HCT116 (cell line): Measurements from ENCODE around the gene TRNP1. TPM values are rescaled to one million over a fixed set of nuclear protein-coding genes. Genes with fewer than 3 reads are reported as not detected.

ENCODE experiments used
- ATAC-seq: fragments of 200-7000 bp; cut with Tn5 transposase; 2 replicates; pipeline ENCODE4 v1.9.1; 2020; ENCODE audit warnings: mild to moderate bottlenecking, moderate library complexity
- BruUV-seq: library from RNA; stranded (reverse); fragments of 400-500 nt; replicated peaks from 2 replicates; lab custom pipeline; 2021; lab: Mats Ljungman, UMichigan
- CTCF ChIA-PET: fragments of 300-600 bp; sonication (Branson Sonifier 250); formaldehyde crosslinking; loops from one replicate; lab custom pipeline; 2021; ENCODE audit warnings: antibody characterized with exemption; lab: Charles Lee
- POLR2A ChIA-PET: fragments of 300-600, 350-600 bp; sonication (Branson Sonifier 250); formaldehyde crosslinking; loops from one replicate; lab custom pipeline; 2021; ENCODE audit warnings: antibody characterized with exemption; lab: Charles Lee
- RAD21 ChIA-PET, 2 experiments: fragments of 300-600 bp; sonication (Branson Sonifier 250); formaldehyde crosslinking; loops; one replicate each; lab custom pipeline; 2023; ENCODE audit warnings: low total read pairs in 2 of 2; ENCODE audit not compliant: uncharacterized antibody in 2 of 2, unreplicated experiment in 2 of 2, low non-redundant PET in 1 of 2; lab: Charles Lee
- DNase-seq: peaks from one replicate; pipeline ENCODE4 v3.0.0-alpha.2; 2010; ENCODE audit warnings: low read depth, low spot score
- H2AFZ ChIP-seq: fragments of 200-600 bp; shearing (Covaris generic), sonication (generic); 2 replicates; pipeline ENCODE4 v1.6.1; 2017; ENCODE audit warnings: low read depth, mixed run types, mixed read lengths, antibody characterized with exemption, low read length; ENCODE audit not compliant: poor library complexity, severe bottlenecking
- H3K27ac ChIP-seq: 2 replicates; pipeline ENCODE4 v1.5.1; 2012; ENCODE audit warnings: low read depth, low read length
- H3K27me3 ChIP-seq: fragments of 200-600 bp; sonication (generic); 2 replicates; pipeline ENCODE4 v1.6.1; 2016; ENCODE audit warnings: mixed run types, low read length, mixed read lengths; ENCODE audit not compliant: insufficient read depth
- H3K36me3 ChIP-seq, 2 experiments: fragments of 200-500 bp in 1 of 2; fragments of 200-600 bp in 1 of 2; sonication (Bioruptor generic) in 1 of 2; sonication (generic) in 1 of 2; 2 replicates each; pipeline versions ENCODE4 v1.5.1 to v1.6.1; 2014 to 2016; ENCODE audit warnings: low read length in 2 of 2, inconsistent platforms in 1 of 2, mixed read lengths in 1 of 2, mixed run types in 1 of 2; ENCODE audit not compliant: insufficient read depth in 2 of 2, control insufficient read depth in 1 of 2
- H3K4me1 ChIP-seq, 2 experiments: fragments of 200-600 bp in 1 of 2; sonication (generic) in 1 of 2; 2 replicates each; pipeline versions ENCODE4 v1.5.1 to v1.6.1; 2012 to 2017; ENCODE audit warnings: low read length in 2 of 2, inconsistent platforms in 1 of 2, mild to moderate bottlenecking in 1 of 2, mixed read lengths in 1 of 2, mixed run types in 1 of 2, moderate library complexity in 1 of 2; ENCODE audit not compliant: insufficient read depth in 2 of 2, control insufficient read depth in 1 of 2
- H3K4me2 ChIP-seq: fragments of 200-600 bp; sonication (generic); 2 replicates; pipeline ENCODE4 v1.6.1; 2017; ENCODE audit warnings: mixed run types, low read length, mixed read lengths
- H3K4me3 ChIP-seq, 2 experiments: fragments of 200-600 bp in 1 of 2; sonication (generic) in 1 of 2; replicated peaks in 1 of 2; 2 replicates each; pipeline ENCODE4 v1.5.1; 2011 to 2016; ENCODE audit warnings: low read length in 2 of 2, control low read depth in 1 of 2, low read depth in 1 of 2, mild to moderate bottlenecking in 1 of 2, mixed read lengths in 1 of 2, mixed run types in 1 of 2
- H3K79me2 ChIP-seq: fragments of 200-600 bp; sonication (generic); 2 replicates; pipeline ENCODE4 v1.6.1; 2017; ENCODE audit warnings: mild to moderate bottlenecking, mixed run types, low read length, moderate library complexity, mixed read lengths; ENCODE audit not compliant: insufficient read depth
- H3K9ac ChIP-seq: fragments of 200-600 bp; sonication (generic); 2 replicates; pipeline ENCODE4 v1.6.1; 2016; ENCODE audit warnings: low read length, mixed read lengths
- H3K9me2 ChIP-seq: fragments of 200-600 bp; sonication (generic), shearing (Covaris generic); 2 replicates; pipeline ENCODE4 v1.6.1; 2017; ENCODE audit warnings: mixed run types, mild to moderate bottlenecking, moderate library complexity; ENCODE audit not compliant: insufficient read depth
- H3K9me3 ChIP-seq, 2 experiments: fragments of 200-500 bp in 1 of 2; fragments of 200-600 bp in 1 of 2; sonication (Bioruptor generic) in 1 of 2; sonication (generic) in 1 of 2; 2 replicates each; pipeline ENCODE4 v1.6.1; 2014 to 2017; ENCODE audit warnings: low read length in 2 of 2, mixed read lengths in 2 of 2, inconsistent platforms in 1 of 2, low read depth in 1 of 2, mild to moderate bottlenecking in 1 of 2, mixed run types in 1 of 2, moderate library complexity in 1 of 2; ENCODE audit not compliant: control insufficient read depth in 1 of 2, insufficient read depth in 1 of 2
- H4K20me1 ChIP-seq: fragments of 200-600 bp; sonication (generic), shearing (Covaris generic); 2 replicates; pipeline ENCODE4 v1.6.1; 2017; ENCODE audit warnings: mixed run types, mild to moderate bottlenecking, moderate library complexity; ENCODE audit not compliant: insufficient read depth
- CTCF ChIP-seq, 3 experiments: fragments of 200-600 bp in 1 of 3; sonication (generic) in 1 of 3; IDR thresholded peaks in 2 of 3; conservative IDR thresholded peaks in 1 of 3; 2 replicates each; pipeline ENCODE4 v1.5.1; 2012 to 2017; ENCODE audit warnings: low read depth in 2 of 3, low read length in 2 of 3, antibody characterized with exemption in 1 of 3, borderline replicate concordance in 1 of 3, control low read depth in 1 of 3, mild to moderate bottlenecking in 1 of 3, mixed read lengths in 1 of 3, mixed run types in 1 of 3, moderate library complexity in 1 of 3; ENCODE audit not compliant: insufficient read depth in 1 of 3
- POLR2A ChIP-seq: IDR thresholded peaks from 2 replicates; pipeline ENCODE4 v1.7.0; 2011; ENCODE audit warnings: borderline replicate concordance; ENCODE audit not compliant: insufficient read depth, insufficient read length; ENCODE audit errors: extremely low read depth
- POLR2AphosphoS5 ChIP-seq: IDR thresholded peaks from 2 replicates; pipeline ENCODE4 v1.6.1; 2011; ENCODE audit warnings: mild to moderate bottlenecking, low read depth, low read length, moderate library complexity
- RAD21 ChIP-seq: IDR thresholded peaks from 2 replicates; pipeline ENCODE4 v1.6.1; 2012; ENCODE audit warnings: low read depth, mild to moderate bottlenecking
- YY1 ChIP-seq: IDR thresholded peaks from 2 replicates; pipeline ENCODE4 v1.6.1; 2011; ENCODE audit warnings: low read length, low read depth, moderate library complexity, mild to moderate bottlenecking; ENCODE audit not compliant: insufficient replicate concordance; ENCODE audit errors: extremely low read depth
- ZNF274 ChIP-seq: fragments of 200-500 bp; sonication (Bioruptor generic); IDR thresholded peaks from 2 replicates; pipeline ENCODE4 v1.6.1; 2014; ENCODE audit warnings: mild to moderate bottlenecking, low read depth, low read length, inconsistent platforms
- intact Hi-C: fragments of 100-400 bp; cut with micrococcal nuclease; formaldehyde crosslinking; loops from 2 replicates; pipeline ENCODE4 v1.10.0; 2022
- total RNA-seq: library from RNA; stranded (reverse); gene quantifications from one replicate; pipeline ENCODE4 v1.2.1, GENCODE V29; 2021; ENCODE audit not compliant: unreplicated experiment
- TF ChIP-seq, protein P1 (sequence below): IDR thresholded peaks from 2 replicates; pipeline ENCODE4 v1.6.1; 2012; ENCODE audit warnings: low read depth
- TF ChIP-seq, protein P2 (sequence below): IDR thresholded peaks from 2 replicates; pipeline ENCODE4 v1.6.1; 2012

The TRNP1 gene
- total RNA-seq, 1 experiment from 2014 or later = 76.9 TPM

DNA sequence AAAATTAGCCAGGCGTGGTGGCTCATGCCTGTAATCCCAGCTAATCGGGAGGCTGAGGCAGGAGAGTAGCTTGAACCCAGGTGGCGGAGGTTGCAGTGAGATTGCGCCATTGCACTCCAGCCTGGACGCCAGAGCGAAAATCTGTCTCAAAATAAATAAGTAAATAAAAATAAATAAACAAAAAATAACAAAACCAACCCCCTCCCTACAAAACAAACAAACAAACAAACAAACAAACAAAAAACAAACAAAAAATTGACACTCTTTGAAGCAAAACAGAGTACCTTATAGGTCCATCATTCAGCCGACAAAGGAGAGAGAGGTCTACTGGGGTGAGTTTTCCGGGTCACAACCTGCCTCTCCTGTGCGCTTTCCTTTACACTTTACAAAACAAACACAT is 27.9 kb upstream of the TRNP1 start:
- H3K4me2 ChIP-seq = no peak overlapping the region
- DNase-seq = no peak
- no TSS peak for BruUV-seq
- RAD21 ChIA-PET = no interaction called here
- H3K9me3 ChIP-seq = no peaks in the 10 kb centered on the region
- H3K4me1 ChIP-seq = peaks cover 0 to 41% of the 10 kb centered on the region in 2 experiments; a peak in 2 of 4 replicates
- no peak overlapping the region for H2AFZ ChIP-seq
- POLR2A ChIA-PET = interaction anchor here (4.0 kb wide), 1 partner anchor 31 kb away, joined by 26 read pairs; no protein-coding TSS in a partner anchor
- CTCF ChIA-PET = interaction anchor here (1.7 to 1.8 kb wide), 2 partner anchors 21 to 39 kb away, joined by 4 read pairs; no protein-coding TSS in a partner anchor
- no peak overlapping the region for H3K9ac ChIP-seq
- H3K79me2 ChIP-seq = no peaks in the 10 kb centered on the region
- intact Hi-C loops = loop anchor here (5.0 kb wide), 1 partner anchor 82 kb away; no protein-coding TSS in a partner anchor
- H3K9me2 ChIP-seq = no peaks in the 10 kb centered on the region
- no peaks in the 10 kb centered on the region for H3K27me3 ChIP-seq
- no peaks in the 10 kb centered on the region for H3K36me3 ChIP-seq
- TF ChIP-seq ZNF274 (no peak), CTCF (IDR thresholded peaks at IDR 0.05 in 2 of 3, conservative IDR thresholded peaks at IDR 0.05 in 1 of 3; ENCODE audit: borderline replicate concordance in 1 of 3, insufficient read depth in 1 of 3, low read depth in 2 of 3, low read length in 2 of 3) (no peak), RAD21 (no peak), POLR2AphosphoS5 (no peak), POLR2A (no peak), YY1 (no peak)
- TF ChIP-seq, protein P1, sequence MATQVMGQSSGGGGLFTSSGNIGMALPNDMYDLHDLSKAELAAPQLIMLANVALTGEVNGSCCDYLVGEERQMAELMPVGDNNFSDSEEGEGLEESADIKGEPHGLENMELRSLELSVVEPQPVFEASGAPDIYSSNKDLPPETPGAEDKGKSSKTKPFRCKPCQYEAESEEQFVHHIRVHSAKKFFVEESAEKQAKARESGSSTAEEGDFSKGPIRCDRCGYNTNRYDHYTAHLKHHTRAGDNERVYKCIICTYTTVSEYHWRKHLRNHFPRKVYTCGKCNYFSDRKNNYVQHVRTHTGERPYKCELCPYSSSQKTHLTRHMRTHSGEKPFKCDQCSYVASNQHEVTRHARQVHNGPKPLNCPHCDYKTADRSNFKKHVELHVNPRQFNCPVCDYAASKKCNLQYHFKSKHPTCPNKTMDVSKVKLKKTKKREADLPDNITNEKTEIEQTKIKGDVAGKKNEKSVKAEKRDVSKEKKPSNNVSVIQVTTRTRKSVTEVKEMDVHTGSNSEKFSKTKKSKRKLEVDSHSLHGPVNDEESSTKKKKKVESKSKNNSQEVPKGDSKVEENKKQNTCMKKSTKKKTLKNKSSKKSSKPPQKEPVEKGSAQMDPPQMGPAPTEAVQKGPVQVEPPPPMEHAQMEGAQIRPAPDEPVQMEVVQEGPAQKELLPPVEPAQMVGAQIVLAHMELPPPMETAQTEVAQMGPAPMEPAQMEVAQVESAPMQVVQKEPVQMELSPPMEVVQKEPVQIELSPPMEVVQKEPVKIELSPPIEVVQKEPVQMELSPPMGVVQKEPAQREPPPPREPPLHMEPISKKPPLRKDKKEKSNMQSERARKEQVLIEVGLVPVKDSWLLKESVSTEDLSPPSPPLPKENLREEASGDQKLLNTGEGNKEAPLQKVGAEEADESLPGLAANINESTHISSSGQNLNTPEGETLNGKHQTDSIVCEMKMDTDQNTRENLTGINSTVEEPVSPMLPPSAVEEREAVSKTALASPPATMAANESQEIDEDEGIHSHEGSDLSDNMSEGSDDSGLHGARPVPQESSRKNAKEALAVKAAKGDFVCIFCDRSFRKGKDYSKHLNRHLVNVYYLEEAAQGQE = no peak
- TF ChIP-seq, protein P2, sequence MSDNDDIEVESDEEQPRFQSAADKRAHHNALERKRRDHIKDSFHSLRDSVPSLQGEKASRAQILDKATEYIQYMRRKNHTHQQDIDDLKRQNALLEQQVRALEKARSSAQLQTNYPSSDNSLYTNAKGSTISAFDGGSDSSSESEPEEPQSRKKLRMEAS = no peak
- TF ChIP-seq, all 23 proteins: peak for 0
- no peak overlapping the region for H3K27ac ChIP-seq
- no peak overlapping the region for H3K4me3 ChIP-seq
- no peaks in the 10 kb centered on the region for H4K20me1 ChIP-seq
- no peak for ATAC-seq
